Brain microvascular endothelial cell (primary cell): ENCODE results near the gene NRP1.

Experiments
- DNase-seq: peaks from one replicate; pipeline ENCODE4 v3.0.0-alpha.2; 2020
- H3K27ac ChIP-seq: fragments of 250-450 bp; sonication (Bioruptor Pico); 2 replicates; pipeline ENCODE4 v1.5.1; 2020; ENCODE audit warnings: mild to moderate bottlenecking, moderate library complexity
- H3K27me3 ChIP-seq: fragments of 250-450 bp; sonication (Bioruptor Pico); replicated peaks from 2 replicates; pipeline ENCODE4 v1.5.1; 2020; ENCODE audit warnings: mild to moderate bottlenecking
- H3K36me3 ChIP-seq: fragments of 250-450 bp; sonication (Bioruptor Pico); replicated peaks from 2 replicates; pipeline ENCODE4 v1.5.1; 2020; ENCODE audit warnings: mild to moderate bottlenecking
- H3K4me3 ChIP-seq: 2 replicates; pipeline ENCODE4 v1.5.1; 2011; ENCODE audit warnings: low read depth, mild to moderate bottlenecking, control low read depth, low read length, moderate library complexity
- CTCF ChIP-seq: IDR thresholded peaks from 2 replicates; pipeline ENCODE4 v1.5.1; 2011; ENCODE audit warnings: low read depth, mild to moderate bottlenecking, moderate library complexity, low read length, control low read depth, inconsistent platforms; ENCODE audit errors: missing control alignments
- in situ Hi-C: cut with HindIII; loops from 2 replicates; pipeline ENCODE4 v1.10.0; 2017; ENCODE audit warnings: low sequenced_read_pairs, low pct_ligation_motif_present

Gene NRP1

GRCh38 chr10:33257439-33258080 is 76.9 kb downstream of the NRP1 start:
- Histone ChIP-seq H3K27ac (no peak overlapping the region), H3K36me3 (peaks cover 52% of the 10 kb centered on the region), H3K27me3 (no peaks in the 10 kb centered on the region), H3K4me3 (no peak overlapping the region)
- DNase-seq: no peak
- in situ Hi-C loops: no loop called here
- TF ChIP-seq CTCF: no peak

GRCh38 chr10:33256458-33256857 is 78.0 kb downstream of the NRP1 start:
- H3K27me3 ChIP-seq: no peaks in the 10 kb centered on the region
- TF ChIP-seq CTCF: no peak
- H3K27ac ChIP-seq: no peak overlapping the region
- no peak overlapping the region for H3K4me3 ChIP-seq
- in situ Hi-C loops: no loop called here
- H3K36me3 ChIP-seq: peaks cover 54% of the 10 kb centered on the region
- no peak for DNase-seq

- Histone ChIP-seq H3K27ac (peak overlapping the region; percentile 13), H3K4me3 (no peak overlapping the region), H3K36me3 (peaks cover 68% of the 10 kb centered on the region)
Observed at GRCh38 chr10:33254556-33255160, 79.8 kb downstream of the NRP1 start.

GRCh38 chr10:33253411-33253810 is 81.1 kb downstream of the NRP1 start:
- no peaks in the 10 kb centered on the region for H3K27me3 ChIP-seq
- in situ Hi-C loops: no loop called here
- no peak for DNase-seq
- H3K4me3 ChIP-seq: no peak overlapping the region
- peaks cover 71% of the 10 kb centered on the region for H3K36me3 ChIP-seq
- peak overlapping the region; percentile 95 for H3K27ac ChIP-seq
- TF ChIP-seq CTCF: no peak

More at GRCh38 chr10:33254556-33255160, 79.8 kb downstream of the NRP1 start:
- DNase-seq: no peak
- in situ Hi-C loops: no loop called here
- no peak for TF ChIP-seq CTCF
- H3K27me3 ChIP-seq: no peaks in the 10 kb centered on the region

GRCh38 chr10:33252794-33253203 is 81.7 kb downstream of the NRP1 start:
- no peak for TF ChIP-seq CTCF
- H3K4me3 ChIP-seq: no peak overlapping the region
- DNase-seq: peak; percentile 47
- peaks cover 71% of the 10 kb centered on the region for H3K36me3 ChIP-seq
- H3K27ac ChIP-seq: peak overlapping the region; percentile 95
- in situ Hi-C loops: no loop called here
- no peaks in the 10 kb centered on the region for H3K27me3 ChIP-seq

GRCh38 chr10:33252324-33252723 is 82.1 kb downstream of the NRP1 start:
- TF ChIP-seq CTCF: no peak
- H3K27me3 ChIP-seq: no peaks in the 10 kb centered on the region
- in situ Hi-C loops: no loop called here
- H3K36me3 ChIP-seq: peaks cover 73% of the 10 kb centered on the region
- H3K27ac ChIP-seq: peak overlapping the region; percentile 95
- DNase-seq: no peak
- no peak overlapping the region for H3K4me3 ChIP-seq
